BLaER1 treated with 17β-estradiol and CSF1 and Interleukin-3, amounts not matched to agents 10 nM and 100 nM (cell line): ENCODE results near the gene MTCL1.

Experiments
- H3K27ac ChIP-seq, 11 experiments: shearing (Covaris generic); formaldehyde crosslinking; 2 replicates each; pipeline ENCODE4 v1.8.1; 2022
- H3K27me3 ChIP-seq, 11 experiments: shearing (Covaris generic); formaldehyde crosslinking; 2 replicates each; pipeline ENCODE4 v1.8.1; 2022
- H3K36me3 ChIP-seq, 11 experiments: shearing (Covaris generic); formaldehyde crosslinking; 2 replicates each; pipeline ENCODE4 v1.8.1; 2022
- H3K4me1 ChIP-seq, 10 experiments: shearing (Covaris generic); formaldehyde crosslinking; 2 replicates each; pipeline ENCODE4 v1.8.1; 2022
- H3K4me2 ChIP-seq, 11 experiments: shearing (Covaris generic); formaldehyde crosslinking; 2 replicates each; pipeline ENCODE4 v1.8.1; 2022
- H3K4me3 ChIP-seq, 10 experiments: shearing (Covaris generic); formaldehyde crosslinking; 2 replicates each; pipeline ENCODE4 v1.8.1; 2022
- H3K9ac ChIP-seq, 11 experiments: shearing (Covaris generic); formaldehyde crosslinking; 2 replicates each; pipeline ENCODE4 v1.8.1; 2022
- H3K9me3 ChIP-seq, 11 experiments: shearing (Covaris generic); formaldehyde crosslinking; replicated peaks in 1 of 11; 2 replicates each; pipeline ENCODE4 v1.8.1; 2022
- H4K20me1 ChIP-seq, 11 experiments: shearing (Covaris generic); formaldehyde crosslinking; 2 replicates each; pipeline ENCODE4 v1.8.1; 2022
- Cebpa-rat ChIP-seq, 11 experiments: shearing (Covaris generic); IDR thresholded peaks; 2 replicates each; pipeline ENCODE4 v1.8.1; 2022

Gene MTCL1

GRCh38 chr18:8696749-8697211 lies 8.6 kb upstream of the MTCL1 start:
- Histone ChIP-seq H3K27ac (no peak overlapping the region), H3K4me3 (no peak overlapping the region), H3K9me3 (no peaks in the 10 kb centered on the region), H3K4me2 (peak overlapping the region in 7 of 11 experiments; percentile 3 to 67 (median 49); a peak in 6 of 22 replicates), H4K20me1 (no peaks in the 10 kb centered on the region), H3K4me1 (peaks cover 11 to 26% (median 17%) of the 10 kb centered on the region in 10 experiments), H3K27me3 (no peaks in the 10 kb centered on the region; a peak in 2 of 22 replicates), H3K36me3 (peaks cover 0 to 25% (median 0%) of the 10 kb centered on the region in 11 experiments; a peak in 3 of 22 replicates), H3K9ac (no peak overlapping the region)
- no peak for TF ChIP-seq Cebpa-rat (IDR thresholded peaks at IDR 0.05)

- Histone ChIP-seq H3K4me3 (no peak overlapping the region), H3K9me3 (no peaks in the 10 kb centered on the region), H4K20me1 (peaks cover 0 to 7% (median 0%) of the 10 kb centered on the region in 11 experiments; a peak in 5 of 22 replicates), H3K27me3 (peaks cover 14 to 20% (median 18%) of the 10 kb centered on the region in 11 experiments), H3K27ac (no peak overlapping the region), H3K4me1 (peaks cover 31 to 48% (median 39%) of the 10 kb centered on the region in 10 experiments), H3K9ac (no peak overlapping the region), H3K36me3 (peaks cover 0 to 23% (median 0%) of the 10 kb centered on the region in 11 experiments; a peak in 3 of 22 replicates), H3K4me2 (no peak overlapping the region)
- TF ChIP-seq Cebpa-rat (IDR thresholded peaks at IDR 0.05), result no peak
These were observed 6.2 kb upstream of the MTCL1 start for GRCh38 chr18:8699126-8699525.

GRCh38 chr18:8699948-8700347 lies 5.4 kb upstream of the MTCL1 start:
- H4K20me1 ChIP-seq, result peaks cover 0 to 14% (median 0%) of the 10 kb centered on the region in 11 experiments; a peak in 5 of 22 replicates
- H3K9ac ChIP-seq, result no peak overlapping the region
- H3K27ac ChIP-seq, result no peak overlapping the region
- H3K36me3 ChIP-seq, result peaks cover 0 to 16% (median 0%) of the 10 kb centered on the region in 11 experiments; a peak in 3 of 22 replicates
- H3K4me1 ChIP-seq, result peaks cover 37 to 54% (median 43%) of the 10 kb centered on the region in 10 experiments
- no peak overlapping the region for H3K4me2 ChIP-seq
- H3K4me3 ChIP-seq, result no peak overlapping the region
- H3K9me3 ChIP-seq, result no peaks in the 10 kb centered on the region
- TF ChIP-seq Cebpa-rat (IDR thresholded peaks at IDR 0.05), result no peak
- peaks cover 18 to 23% (median 22%) of the 10 kb centered on the region in 11 experiments for H3K27me3 ChIP-seq

GRCh38 chr18:8701546-8702118 lies 3.7 kb upstream of the MTCL1 start:
- H3K9me3 ChIP-seq, result no peaks in the 10 kb centered on the region
- H3K4me1 ChIP-seq, result peaks cover 29 to 45% (median 36%) of the 10 kb centered on the region in 10 experiments
- H3K36me3 ChIP-seq, result peaks cover 0 to 6% (median 0%) of the 10 kb centered on the region in 11 experiments; a peak in 1 of 22 replicates
- peak overlapping the region in 1 of 11 experiments; percentile 18; a peak in 1 of 22 replicates for H3K9ac ChIP-seq
- no peak overlapping the region for H3K27ac ChIP-seq
- no peak for TF ChIP-seq Cebpa-rat (IDR thresholded peaks at IDR 0.05)
- peaks cover 0 to 26% (median 6%) of the 10 kb centered on the region in 11 experiments; a peak in 12 of 22 replicates for H4K20me1 ChIP-seq
- no peak overlapping the region for H3K4me3 ChIP-seq
- peaks cover 20 to 29% (median 23%) of the 10 kb centered on the region in 11 experiments for H3K27me3 ChIP-seq
- peak overlapping the region; percentile 49 to 74 (median 62); a peak in 21 of 22 replicates for H3K4me2 ChIP-seq

GRCh38 chr18:8702668-8703067 lies 2.7 kb upstream of the MTCL1 start:
- Histone ChIP-seq H3K27ac (no peak overlapping the region), H3K4me2 (peak overlapping the region; percentile 85 to 100 (median 96); a peak in 20 of 22 replicates), H3K4me1 (peaks cover 29 to 51% (median 41%) of the 10 kb centered on the region in 10 experiments), H3K4me3 (no peak overlapping the region), H3K27me3 (peaks cover 20 to 33% (median 23%) of the 10 kb centered on the region in 11 experiments), H3K9ac (peak overlapping the region in 1 of 11 experiments; percentile 90; a peak in 1 of 22 replicates), H4K20me1 (peaks cover 0 to 36% (median 10%) of the 10 kb centered on the region in 11 experiments; a peak in 12 of 22 replicates), H3K9me3 (no peaks in the 10 kb centered on the region), H3K36me3 (peaks cover 0 to 6% (median 0%) of the 10 kb centered on the region in 11 experiments; a peak in 2 of 22 replicates)
- peak in 2 of 11 experiments; percentile 28 to 55; a peak in 1 of 22 replicates for TF ChIP-seq Cebpa-rat (IDR thresholded peaks at IDR 0.05)

- Histone ChIP-seq H3K9me3 (no peaks in the 10 kb centered on the region), H4K20me1 (peaks cover 0 to 41% (median 10%) of the 10 kb centered on the region in 11 experiments; a peak in 12 of 22 replicates), H3K9ac (peak overlapping the region in 8 of 11 experiments; percentile 6 to 91 (median 84); a peak in 8 of 22 replicates), H3K4me2 (peak overlapping the region; percentile 85 to 100 (median 96)), H3K4me3 (peak overlapping the region in 4 of 10 experiments; percentile 25 to 95 (median 80); a peak in 6 of 20 replicates), H3K4me1 (peaks cover 34 to 57% (median 46%) of the 10 kb centered on the region in 10 experiments), H3K27ac (no peak overlapping the region), H3K36me3 (peaks cover 0 to 6% (median 0%) of the 10 kb centered on the region in 11 experiments; a peak in 2 of 22 replicates), H3K27me3 (peaks cover 20 to 39% (median 23%) of the 10 kb centered on the region in 11 experiments)
- no peak for TF ChIP-seq Cebpa-rat (IDR thresholded peaks at IDR 0.05)
These were observed 2.2 kb upstream of the MTCL1 start for GRCh38 chr18:8703092-8703709.

- Histone ChIP-seq H4K20me1 (peaks cover 0 to 48% (median 10%) of the 10 kb centered on the region in 11 experiments; a peak in 12 of 22 replicates), H3K4me2 (peak overlapping the region; percentile 85 to 100 (median 96)), H3K36me3 (peaks cover 0 to 6% (median 0%) of the 10 kb centered on the region in 11 experiments; a peak in 2 of 22 replicates), H3K4me3 (peak overlapping the region; percentile 72 to 95 (median 82)), H3K9me3 (no peaks in the 10 kb centered on the region), H3K9ac (peak overlapping the region in 10 of 11 experiments; percentile 57 to 91 (median 78); a peak in 18 of 22 replicates), H3K27me3 (peaks cover 20 to 45% (median 23%) of the 10 kb centered on the region in 11 experiments), H3K27ac (peak overlapping the region in 3 of 11 experiments; percentile 30 to 61 (median 56); a peak in 3 of 22 replicates), H3K4me1 (peaks cover 41 to 63% (median 53%) of the 10 kb centered on the region in 10 experiments)
- no peak for TF ChIP-seq Cebpa-rat (IDR thresholded peaks at IDR 0.05)
These were observed 1.5 kb upstream of the MTCL1 start for GRCh38 chr18:8703781-8704301.
